ENCODE measurements around the gene ASPM. TPM values are rescaled to one million over a fixed set of nuclear protein-coding genes. Genes with fewer than 3 reads are reported as not detected.

Gene ASPM
- total RNA-seq, 1 experiment from 2014 or later = 57.6 TPM

DNA sequence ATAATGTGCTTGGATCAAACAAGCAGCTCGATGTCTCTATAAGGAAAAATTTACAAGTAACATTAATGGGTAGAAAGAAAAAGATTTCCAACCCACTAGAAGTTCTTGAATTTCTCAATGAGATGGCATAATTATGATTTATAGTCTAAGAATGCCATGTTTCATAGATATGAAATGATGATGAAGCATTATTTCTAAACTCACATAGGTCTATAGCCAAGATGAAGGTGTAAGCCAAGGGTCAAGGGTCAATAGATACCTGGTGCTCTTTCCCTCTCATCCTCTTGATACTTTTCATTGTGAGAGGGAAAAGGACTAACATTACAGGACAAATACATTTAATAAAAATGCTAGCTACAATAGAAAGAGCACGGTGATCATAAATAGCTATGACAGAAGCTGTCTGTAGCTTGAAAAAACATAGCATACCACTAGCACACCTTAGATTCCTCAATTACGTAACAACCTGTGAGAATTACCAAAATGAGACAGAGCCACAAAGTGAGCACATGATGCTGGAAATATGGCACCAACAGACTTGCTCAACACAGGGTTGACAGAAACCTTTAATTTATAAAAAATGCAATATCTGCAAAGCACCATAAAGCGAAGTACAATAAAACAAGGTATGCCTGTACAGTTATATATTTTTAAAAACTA is 53.1 kb downstream of the ASPM start:
- Histone ChIP-seq H3K4me1 (replicated peaks; ENCODE audit: insufficient read depth) (no peaks in the 10 kb centered on the region), H3K27me3 (ENCODE audit: insufficient read depth, low read depth) (no peaks in the 10 kb centered on the region), H3K79me2 (ENCODE audit: low read depth) (no peaks in the 10 kb centered on the region), H4K20me1 (ENCODE audit: insufficient read depth) (no peaks in the 10 kb centered on the region), H3K4me3 (no peak overlapping the region), H2AFZ (no peak overlapping the region), H3K9me3 (ENCODE audit: insufficient read depth, low read depth) (no peaks in the 10 kb centered on the region), H3K27ac (no peak overlapping the region; the same call in 1 of the 2 replicates), H3K9me2 (ENCODE audit: insufficient read depth) (peaks cover 3% of the 10 kb centered on the region; the same call in 1 of the 2 replicates), H3F3A (ENCODE audit: insufficient read depth, low read depth) (peaks cover 13% of the 10 kb centered on the region), H3K36me3 (ENCODE audit: low read depth) (peaks cover 31% of the 10 kb centered on the region), H3K4me2 (no peak overlapping the region)
- intact Hi-C loops (cut with micrococcal nuclease; ENCODE audit: unreplicated experiment) = no loop called here
- no TSS peak for BruUV-seq (replicated peaks)
- no peak for DNase-seq
- ChIA-PET POLR2A (ENCODE audit: unreplicated experiment) (no interaction called here), CTCF (interaction anchor here (0.6 kb wide), 1 partner anchor 117 kb away, joined by 3 read pairs; no protein-coding TSS in a partner anchor)
- TF ChIP-seq, protein P1, sequence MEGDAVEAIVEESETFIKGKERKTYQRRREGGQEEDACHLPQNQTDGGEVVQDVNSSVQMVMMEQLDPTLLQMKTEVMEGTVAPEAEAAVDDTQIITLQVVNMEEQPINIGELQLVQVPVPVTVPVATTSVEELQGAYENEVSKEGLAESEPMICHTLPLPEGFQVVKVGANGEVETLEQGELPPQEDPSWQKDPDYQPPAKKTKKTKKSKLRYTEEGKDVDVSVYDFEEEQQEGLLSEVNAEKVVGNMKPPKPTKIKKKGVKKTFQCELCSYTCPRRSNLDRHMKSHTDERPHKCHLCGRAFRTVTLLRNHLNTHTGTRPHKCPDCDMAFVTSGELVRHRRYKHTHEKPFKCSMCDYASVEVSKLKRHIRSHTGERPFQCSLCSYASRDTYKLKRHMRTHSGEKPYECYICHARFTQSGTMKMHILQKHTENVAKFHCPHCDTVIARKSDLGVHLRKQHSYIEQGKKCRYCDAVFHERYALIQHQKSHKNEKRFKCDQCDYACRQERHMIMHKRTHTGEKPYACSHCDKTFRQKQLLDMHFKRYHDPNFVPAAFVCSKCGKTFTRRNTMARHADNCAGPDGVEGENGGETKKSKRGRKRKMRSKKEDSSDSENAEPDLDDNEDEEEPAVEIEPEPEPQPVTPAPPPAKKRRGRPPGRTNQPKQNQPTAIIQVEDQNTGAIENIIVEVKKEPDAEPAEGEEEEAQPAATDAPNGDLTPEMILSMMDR (conservative IDR thresholded peaks at IDR 0.05) = no peak
- TF ChIP-seq EZH2 (IDR thresholded peaks at IDR 0.05; ENCODE audit: low read depth) = no peak

DNA sequence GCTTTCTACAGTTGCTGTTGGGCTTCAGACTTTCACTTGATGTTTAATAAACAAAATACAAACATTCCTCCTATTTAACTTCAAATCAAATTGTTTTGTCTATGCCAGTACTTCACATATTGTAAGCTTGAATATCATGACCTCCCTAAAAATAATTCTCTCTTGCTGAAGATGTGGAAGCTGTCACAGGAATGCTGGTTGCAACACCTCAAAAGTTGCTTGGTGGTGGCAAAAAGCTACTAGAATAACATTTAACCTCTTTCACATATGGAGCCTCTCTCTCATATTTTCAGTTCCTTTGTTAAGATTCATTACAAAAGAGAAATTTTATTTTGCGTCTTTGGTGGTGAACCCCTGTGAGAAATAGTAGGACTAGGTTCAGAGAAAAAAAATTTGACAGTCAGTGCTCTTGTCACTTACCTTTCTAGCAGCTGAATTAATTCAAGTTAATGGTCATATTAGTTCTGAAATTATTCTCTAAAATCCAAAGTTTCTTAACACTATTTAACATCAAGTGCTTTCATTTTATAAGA is 53.9 kb downstream of the ASPM start:
- intact Hi-C loops (cut with micrococcal nuclease; ENCODE audit: unreplicated experiment) = no loop called here
- H2AFZ ChIP-seq = no peak overlapping the region
- no peaks in the 10 kb centered on the region for H3K9me3 ChIP-seq (ENCODE audit: insufficient read depth, low read depth)
- H3K4me1 ChIP-seq (replicated peaks; ENCODE audit: insufficient read depth) = no peaks in the 10 kb centered on the region
- POLR2A ChIA-PET (ENCODE audit: unreplicated experiment) = no interaction called here
- no peak for DNase-seq
- peaks cover 37% of the 10 kb centered on the region for H3K36me3 ChIP-seq (ENCODE audit: low read depth)
- no peaks in the 10 kb centered on the region for H4K20me1 ChIP-seq (ENCODE audit: insufficient read depth)
- H3K4me2 ChIP-seq = no peak overlapping the region
- H3K27ac ChIP-seq = no peak overlapping the region; the same call in 1 of the 2 replicates
- H3K4me3 ChIP-seq = no peak overlapping the region
- TF ChIP-seq, protein P1 (conservative IDR thresholded peaks at IDR 0.05) = no peak
- TF ChIP-seq EZH2 (IDR thresholded peaks at IDR 0.05; ENCODE audit: low read depth) = no peak
- H3K9me2 ChIP-seq (ENCODE audit: insufficient read depth) = peaks cover 3% of the 10 kb centered on the region; the same call in 1 of the 2 replicates
- no peaks in the 10 kb centered on the region for H3K27me3 ChIP-seq (ENCODE audit: insufficient read depth, low read depth)
- CTCF ChIA-PET = no interaction called here
- no TSS peak for BruUV-seq (replicated peaks)
- H3F3A ChIP-seq (ENCODE audit: insufficient read depth, low read depth) = peaks cover 13% of the 10 kb centered on the region
- no peaks in the 10 kb centered on the region for H3K79me2 ChIP-seq (ENCODE audit: low read depth)

GRCh38 chr1:197083474-197083873 is 63.0 kb downstream of the ASPM start:
- H3K9me3 ChIP-seq (ENCODE audit: insufficient read depth, low read depth) = peaks cover 7% of the 10 kb centered on the region; the same call in 1 of the 2 replicates
- H4K20me1 ChIP-seq (ENCODE audit: insufficient read depth) = no peaks in the 10 kb centered on the region
- CTCF ChIA-PET = no interaction called here
- intact Hi-C loops (cut with micrococcal nuclease; ENCODE audit: unreplicated experiment) = no loop called here
- no peak overlapping the region for H3K27ac ChIP-seq
- no peak overlapping the region for H2AFZ ChIP-seq
- H3K4me1 ChIP-seq (replicated peaks; ENCODE audit: insufficient read depth) = no peaks in the 10 kb centered on the region
- no TSS peak for BruUV-seq (replicated peaks)
- H3K9me2 ChIP-seq (ENCODE audit: insufficient read depth) = no peaks in the 10 kb centered on the region
- H3K4me3 ChIP-seq = no peak overlapping the region
- TF ChIP-seq, protein P1 (conservative IDR thresholded peaks at IDR 0.05) = no peak
- no peak for TF ChIP-seq EZH2 (IDR thresholded peaks at IDR 0.05; ENCODE audit: low read depth)
- H3K36me3 ChIP-seq (ENCODE audit: low read depth) = peaks cover 42% of the 10 kb centered on the region; the same call in 1 of the 2 replicates
- no peaks in the 10 kb centered on the region for H3F3A ChIP-seq (ENCODE audit: insufficient read depth, low read depth)
- H3K27me3 ChIP-seq (ENCODE audit: insufficient read depth, low read depth) = no peaks in the 10 kb centered on the region
- POLR2A ChIA-PET (ENCODE audit: unreplicated experiment) = no interaction called here
- H3K79me2 ChIP-seq (ENCODE audit: low read depth) = no peaks in the 10 kb centered on the region
- no peak overlapping the region for H3K4me2 ChIP-seq
- no peak for DNase-seq
